Measurements from ENCODE around the gene HS3ST4. TPM values are rescaled to one million over a fixed set of nuclear protein-coding genes. Genes with fewer than 3 reads are reported as not detected.

The HS3ST4 gene
- total RNA-seq, 1 experiment from 2014 or later, result not detected

- POLR2A ChIA-PET, result no interaction called here
These were observed 17.5 kb downstream of the HS3ST4 start for GRCh38 chr16:25709213-25709612.

GRCh38 chr16:25713785-25714570 lies 22.2 kb downstream of the HS3ST4 start:
- no TSS peak for BruUV-seq (replicated peaks)
- no peak for DNase-seq (ENCODE audit: low read depth, low spot score)
- H3K9me2 ChIP-seq (ENCODE audit: insufficient read depth), result no peaks in the 10 kb centered on the region
- no peak for ATAC-seq
- no peak overlapping the region for H3K27ac ChIP-seq (ENCODE audit: low read depth, low read length)
- no peak overlapping the region for H2AFZ ChIP-seq (ENCODE audit: low read depth, low read length, poor library complexity, severe bottlenecking)
- H3K9ac ChIP-seq (ENCODE audit: low read length), result no peak overlapping the region
- RAD21 ChIA-PET (ENCODE audit: low non-redundant PET in 1 of 2, low total read pairs in 2 of 2, uncharacterized antibody in 2 of 2, unreplicated experiment in 2 of 2), result no interaction called here
- TF ChIP-seq CTCF (IDR thresholded peaks at IDR 0.05 in 2 of 3, conservative IDR thresholded peaks at IDR 0.05 in 1 of 3; ENCODE audit: borderline replicate concordance in 1 of 3, insufficient read depth in 1 of 3, low read depth in 2 of 3, low read length in 2 of 3), result no peak
- no peak for TF ChIP-seq ELF1 (IDR thresholded peaks at IDR 0.05; ENCODE audit: borderline replicate concordance, low read depth)
- H3K79me2 ChIP-seq (ENCODE audit: insufficient read depth, low read length), result no peaks in the 10 kb centered on the region
- POLR2A ChIA-PET, result no interaction called here
- no peaks in the 10 kb centered on the region for H3K9me3 ChIP-seq (ENCODE audit: control insufficient read depth in 1 of 2, insufficient read depth in 1 of 2, low read depth in 1 of 2, low read length in 2 of 2)
- no peaks in the 10 kb centered on the region for H3K36me3 ChIP-seq (ENCODE audit: control insufficient read depth in 1 of 2, insufficient read depth in 2 of 2, low read length in 2 of 2)
- H3K4me2 ChIP-seq (ENCODE audit: low read length), result no peak overlapping the region
- peaks cover 26% of the 10 kb centered on the region; the same call in 1 of the 2 replicates for H3K27me3 ChIP-seq (ENCODE audit: insufficient read depth, low read length)
- no peaks in the 10 kb centered on the region for H4K20me1 ChIP-seq (ENCODE audit: insufficient read depth)
- no peak overlapping the region for H3K4me3 ChIP-seq (replicated peaks in 1 of 2; ENCODE audit: low read depth in 1 of 2, low read length in 2 of 2)
- no peaks in the 10 kb centered on the region for H3K4me1 ChIP-seq (ENCODE audit: control insufficient read depth in 1 of 2, insufficient read depth in 2 of 2, low read length in 2 of 2)
- CTCF ChIA-PET, result no interaction called here
- intact Hi-C loops (cut with micrococcal nuclease), result no loop called here

More at GRCh38 chr16:25709213-25709612, 17.5 kb downstream of the HS3ST4 start:
- H3K4me1 ChIP-seq (ENCODE audit: control insufficient read depth in 1 of 2, insufficient read depth in 2 of 2, low read length in 2 of 2), result no peaks in the 10 kb centered on the region
- H3K36me3 ChIP-seq (ENCODE audit: control insufficient read depth in 1 of 2, insufficient read depth in 2 of 2, low read length in 2 of 2), result no peaks in the 10 kb centered on the region
- H2AFZ ChIP-seq (ENCODE audit: low read depth, low read length, poor library complexity, severe bottlenecking), result no peak overlapping the region
- H3K79me2 ChIP-seq (ENCODE audit: insufficient read depth, low read length), result no peaks in the 10 kb centered on the region
- H3K4me3 ChIP-seq (replicated peaks in 1 of 2; ENCODE audit: low read depth in 1 of 2, low read length in 2 of 2), result no peak overlapping the region
- RAD21 ChIA-PET (ENCODE audit: low non-redundant PET in 1 of 2, low total read pairs in 2 of 2, uncharacterized antibody in 2 of 2, unreplicated experiment in 2 of 2), result no interaction called here
- CTCF ChIA-PET, result no interaction called here
- H3K9ac ChIP-seq (ENCODE audit: low read length), result no peak overlapping the region
- no TSS peak for BruUV-seq (replicated peaks)
- ATAC-seq (no peak), DNase-seq (ENCODE audit: low read depth, low spot score) (no peak)
- no peaks in the 10 kb centered on the region for H3K9me3 ChIP-seq (ENCODE audit: control insufficient read depth in 1 of 2, insufficient read depth in 1 of 2, low read depth in 1 of 2, low read length in 2 of 2)
- no peak overlapping the region for H3K4me2 ChIP-seq (ENCODE audit: low read length)
- H3K27ac ChIP-seq (ENCODE audit: low read depth, low read length), result no peak overlapping the region
- no peaks in the 10 kb centered on the region for H4K20me1 ChIP-seq (ENCODE audit: insufficient read depth)
- TF ChIP-seq CTCF (IDR thresholded peaks at IDR 0.05 in 2 of 3, conservative IDR thresholded peaks at IDR 0.05 in 1 of 3; ENCODE audit: borderline replicate concordance in 1 of 3, insufficient read depth in 1 of 3, low read depth in 2 of 3, low read length in 2 of 3), result no peak
- intact Hi-C loops (cut with micrococcal nuclease), result loop anchor here (2.0 kb wide), 1 partner anchor 582 kb away; no protein-coding TSS in a partner anchor
- H3K9me2 ChIP-seq (ENCODE audit: insufficient read depth), result no peaks in the 10 kb centered on the region
- H3K27me3 ChIP-seq (ENCODE audit: insufficient read depth, low read length), result peaks cover 22% of the 10 kb centered on the region; the same call in 1 of the 2 replicates

Data from HCT116 (cell line).